SKM-1 treated with dmso at 0.1 percent for 144 hours (cell line): ENCODE measurements around the gene IGSF9.

Experiments used
- DNase-seq: peaks from one replicate; lab custom pipeline; 2025; ENCODE audit not compliant: unreplicated experiment; lab: John Stamatoyannopoulos, UW

IGSF9 gene

DNA sequence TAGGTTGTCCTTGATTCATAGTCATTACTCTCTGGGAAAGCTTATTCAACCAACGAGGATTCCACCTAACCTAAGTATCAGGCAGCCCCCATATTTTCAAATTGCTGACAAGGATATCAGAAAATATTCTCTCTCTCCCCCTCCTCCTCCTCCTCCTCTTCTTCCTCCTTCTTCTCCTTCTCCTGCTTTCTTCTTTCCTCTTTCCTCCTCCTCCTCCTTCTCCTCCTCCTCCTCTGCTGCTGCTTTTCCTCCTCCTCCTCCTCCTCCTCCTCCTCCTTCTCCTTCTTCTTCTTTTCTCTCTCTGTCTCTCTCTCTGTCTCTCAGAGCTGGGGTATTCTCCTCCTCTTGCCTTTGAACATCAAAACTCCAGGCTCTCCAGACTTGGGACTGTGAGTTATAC, 2.5 kb upstream of the IGSF9 start:
- no peak for DNase-seq

DNA sequence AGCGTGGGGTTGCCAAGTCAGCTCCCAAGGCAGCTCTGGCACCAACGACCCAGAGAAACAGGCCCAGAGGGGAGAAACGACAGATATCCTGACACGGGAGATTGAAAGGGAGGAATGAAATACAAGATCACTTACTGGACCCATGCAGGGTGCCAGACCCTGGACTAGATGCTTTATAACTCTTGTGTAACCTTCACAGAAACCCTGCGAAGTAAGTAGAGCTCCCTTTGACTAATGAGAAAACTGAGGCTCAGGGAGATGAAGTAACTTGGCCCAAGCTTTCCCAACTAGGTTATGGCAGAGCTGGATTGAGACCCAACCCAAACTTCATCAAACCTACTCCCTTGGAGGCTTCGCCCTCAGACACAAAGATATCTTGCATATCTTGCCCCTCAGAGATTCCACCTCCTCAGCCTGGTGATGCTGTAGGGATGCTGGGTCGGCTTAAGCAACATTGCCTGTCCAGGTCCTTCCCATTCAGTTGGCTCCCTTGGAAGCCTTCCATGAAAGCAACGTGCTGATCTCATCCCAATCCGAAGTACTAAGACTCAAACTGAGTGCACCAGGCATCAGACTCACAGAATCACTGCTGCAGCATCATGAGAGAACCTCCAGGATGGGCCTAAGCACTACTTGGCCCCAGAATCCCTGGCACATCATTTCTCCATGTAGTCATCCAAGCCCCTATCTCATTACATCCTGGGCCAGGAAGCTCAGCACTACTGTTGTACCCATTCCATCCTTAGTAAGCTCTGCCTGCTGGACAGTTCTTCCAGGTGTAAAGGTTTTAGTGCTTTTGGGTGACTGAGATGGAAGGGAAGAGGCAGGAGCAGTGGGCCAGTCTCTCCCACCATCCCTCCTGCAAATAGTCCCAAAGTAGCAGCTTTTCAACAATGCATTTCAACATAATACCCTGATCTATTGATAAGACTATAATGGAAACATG, 1.1 kb upstream of the IGSF9 start:
- DNase-seq, result no peak

- no peak for DNase-seq
Measured at GRCh38 chr1:159944623-159945455, 574 bp downstream of the IGSF9 start.

GRCh38 chr1:159943908-159944622, 1.3 kb downstream of the IGSF9 start:
- DNase-seq, result no peak

- no peak for DNase-seq
Measured at GRCh38 chr1:159943278-159943640, 2.2 kb downstream of the IGSF9 start.

GRCh38 chr1:159942632-159943277, 2.7 kb downstream of the IGSF9 start:
- no peak for DNase-seq

- DNase-seq, result no peak
Measured at GRCh38 chr1:159941591-159942560, 3.5 kb downstream of the IGSF9 start.

- no peak for DNase-seq
Measured at GRCh38 chr1:159941141-159941540, 4.3 kb downstream of the IGSF9 start.

GRCh38 chr1:159940006-159940620, 5.3 kb downstream of the IGSF9 start:
- no peak for DNase-seq

- DNase-seq, result no peak
Measured at GRCh38 chr1:159939678-159940002, 5.8 kb downstream of the IGSF9 start.

- no peak for DNase-seq
Measured at GRCh38 chr1:159938905-159939677, 6.3 kb downstream of the IGSF9 start.

DNA sequence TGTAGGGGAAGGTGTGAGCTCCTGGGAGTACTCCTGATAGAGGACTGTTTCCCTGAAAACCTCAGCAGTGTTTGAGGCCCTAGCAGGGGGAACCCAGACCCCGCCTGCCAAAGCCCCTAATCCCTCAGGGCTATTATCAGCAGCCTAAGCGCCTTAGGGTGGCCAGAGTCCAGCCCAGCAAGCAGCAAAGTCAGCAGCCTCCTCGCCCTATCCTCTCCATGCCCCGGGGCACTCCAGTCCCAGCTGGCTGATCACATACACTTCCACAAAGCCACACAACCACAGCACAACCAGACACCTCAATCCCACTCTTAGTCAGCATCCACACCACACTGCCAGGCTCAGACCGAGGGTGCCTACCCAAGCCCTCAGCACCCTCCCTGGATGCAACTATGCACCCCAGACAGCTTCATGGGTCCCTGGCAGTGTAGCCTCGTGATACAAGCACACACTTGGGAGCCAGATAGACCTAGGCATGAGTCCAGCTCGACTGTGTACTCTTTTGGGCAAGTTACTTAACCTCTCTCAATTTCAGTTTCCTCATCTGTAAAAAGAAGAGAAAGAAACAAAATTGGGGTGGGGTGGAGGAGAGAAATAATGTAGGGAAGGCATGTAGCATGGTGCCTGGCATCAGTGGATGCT, 7.1 kb downstream of the IGSF9 start:
- DNase-seq, result no peak

- peak; percentile 91 for DNase-seq
Measured at GRCh38 chr1:159937054-159937750, 8.2 kb downstream of the IGSF9 start.

- DNase-seq, result peak; percentile 74
Measured at GRCh38 chr1:159936273-159936904, 9.0 kb downstream of the IGSF9 start.

GRCh38 chr1:159935719-159936272, 9.6 kb downstream of the IGSF9 start:
- DNase-seq, result peak; percentile 80

GRCh38 chr1:159935305-159935704, 10.1 kb downstream of the IGSF9 start:
- DNase-seq, result no peak
